CD4-positive, alpha-beta T cell (primary cell): ENCODE data around the gene TENT4A. TPM values are rescaled to one million over a fixed set of nuclear protein-coding genes. Genes with fewer than 3 reads are reported as not detected.

Experiments
- ATAC-seq: fragments of 200-7000 bp; cut with Tn5 transposase; one replicate; pipeline ENCODE4 v1.10.0; 2022; ENCODE audit warnings: mild to moderate bottlenecking; ENCODE audit not compliant: poor library complexity
- CTCF ChIA-PET: fragments of 350-600 bp; sonication (Branson Sonifier 250); formaldehyde crosslinking; loops from one replicate; lab custom pipeline; 2021; ENCODE audit warnings: antibody characterized with exemption, inconsistent platforms; lab: Charles Lee
- POLR2A ChIA-PET: fragments of 350-600 bp; sonication (Branson Sonifier 250); formaldehyde crosslinking; loops from one replicate; lab custom pipeline; 2021; ENCODE audit warnings: antibody characterized with exemption, inconsistent platforms; lab: Charles Lee
- DNase-seq, 14 experiments: peaks; one replicate each; pipeline ENCODE4 v3.0.0-alpha.2; 2013 to 2020; ENCODE audit warnings: mixed read lengths in 2 of 14
- H3K27ac ChIP-seq, 2 donors: one replicate each; pipeline versions ENCODE4 v1.5.1 to v1.7.0; 2013; ENCODE audit warnings: low read length in 2 of 2, low read depth in 1 of 2, mild to moderate bottlenecking in 1 of 2
- H3K27me3 ChIP-seq, 2 experiments: 1 replicate in 1 of 2; 2 replicates in 1 of 2; pipeline versions ENCODE4 v1.6.1 to v1.7.0; 2013; ENCODE audit warnings: low read length in 2 of 2, control low read depth in 1 of 2, mild to moderate bottlenecking in 1 of 2, moderate library complexity in 1 of 2; ENCODE audit not compliant: insufficient read depth in 2 of 2, control insufficient read depth in 1 of 2
- H3K36me3 ChIP-seq: one replicate; pipeline ENCODE4 v1.6.1; 2013; ENCODE audit warnings: low read length, control low read depth; ENCODE audit not compliant: insufficient read depth
- H3K4me1 ChIP-seq: one replicate; pipeline ENCODE4 v1.6.1; 2013; ENCODE audit warnings: low read length, control low read depth; ENCODE audit not compliant: insufficient read depth
- H3K4me3 ChIP-seq: one replicate; pipeline ENCODE4 v1.5.1; 2013; ENCODE audit warnings: mild to moderate bottlenecking, low read length, moderate library complexity
- H3K9me3 ChIP-seq, 2 experiments: 1 replicate in 1 of 2; 2 replicates in 1 of 2; pipeline versions ENCODE4 v1.6.1 to v1.7.0; 2013; ENCODE audit warnings: low read length in 2 of 2, mild to moderate bottlenecking in 2 of 2, control low read depth in 1 of 2, moderate library complexity in 1 of 2; ENCODE audit not compliant: control insufficient read depth in 1 of 2, insufficient read depth in 1 of 2
- H3K27ac Mint-ChIP-seq: one replicate; pipeline ENCODE4 v1.8.0; 2020; ENCODE audit warnings: mixed read lengths
- H3K27me3 Mint-ChIP-seq: one replicate; pipeline ENCODE4 v1.8.0; 2021; ENCODE audit warnings: mixed read lengths
- H3K36me3 Mint-ChIP-seq: one replicate; pipeline ENCODE4 v1.8.0; 2021; ENCODE audit warnings: low read depth, mixed read lengths
- H3K4me1 Mint-ChIP-seq: one replicate; pipeline ENCODE4 v1.8.0; 2021; ENCODE audit warnings: low read depth, mixed read lengths
- H3K4me3 Mint-ChIP-seq: one replicate; pipeline ENCODE4 v1.8.0; 2020; ENCODE audit warnings: mild to moderate bottlenecking, mixed read lengths
- H3K9me3 Mint-ChIP-seq: one replicate; pipeline ENCODE4 v1.8.0; 2020; ENCODE audit warnings: mixed read lengths
- CTCF ChIP-seq: fragments of 200-600 bp; IDR thresholded peaks from one replicate; pipeline ENCODE4 v1.8.0; 2022; ENCODE audit warnings: antibody characterized with exemption, mild to moderate bottlenecking
- intact Hi-C, 2 experiments: fragments of 100-400 bp; cut with DNase I in 1 of 2; cut with micrococcal nuclease in 1 of 2; formaldehyde crosslinking; loops; one replicate each; pipeline versions ENCODE4 v1.15.1 to v1.9.0; 2023 to 2025; cut with DNase I, micrococcal nuclease
- total RNA-seq, 174 experiments: library from RNA in 2 of 174; stranded (reverse) in 2 of 174; gene quantifications; one replicate each; pipeline ENCODE4 v1.2.3 and lab custom pipeline; 2021 to 2026

The TENT4A gene
- total RNA-seq, 2 experiments from 2014 or later = 49.2 to 51.9 TPM

- intact Hi-C loops = no loop called here
- Mint-ChIP-seq H3K4me3 (no peak overlapping the region), H3K4me1 (no peaks in the 10 kb centered on the region), H3K9me3 (no peaks in the 10 kb centered on the region), H3K27me3 (no peaks in the 10 kb centered on the region), H3K36me3 (peaks cover 36% of the 10 kb centered on the region), H3K27ac (no peak overlapping the region)
- H3K27ac ChIP-seq = no peak overlapping the region
- H3K27me3 ChIP-seq = no peaks in the 10 kb centered on the region
- no peaks in the 10 kb centered on the region for H3K9me3 ChIP-seq
- peaks cover 32% of the 10 kb centered on the region for H3K36me3 ChIP-seq
- CTCF ChIA-PET = no interaction called here
- TF ChIP-seq CTCF = no peak
- DNase-seq (no peak), ATAC-seq (no peak)
- POLR2A ChIA-PET = no interaction called here
- H3K4me1 ChIP-seq = no peaks in the 10 kb centered on the region
- H3K4me3 ChIP-seq = no peak overlapping the region
These were observed 46.2 kb downstream of the TENT4A start for GRCh38 chr5:6759401-6759800.

- H3K9me3 Mint-ChIP-seq = no peaks in the 10 kb centered on the region
- no peak overlapping the region for H3K27ac ChIP-seq
- H3K36me3 ChIP-seq = peaks cover 26% of the 10 kb centered on the region
- no peak overlapping the region for H3K4me3 Mint-ChIP-seq
- peaks cover 30% of the 10 kb centered on the region for H3K36me3 Mint-ChIP-seq
- no peaks in the 10 kb centered on the region for H3K27me3 ChIP-seq
- ChIA-PET POLR2A (no interaction called here), CTCF (no interaction called here)
- no peak for ATAC-seq
- no peaks in the 10 kb centered on the region for H3K4me1 Mint-ChIP-seq
- no peaks in the 10 kb centered on the region for H3K9me3 ChIP-seq
- H3K4me1 ChIP-seq = no peaks in the 10 kb centered on the region
- no peaks in the 10 kb centered on the region for H3K27me3 Mint-ChIP-seq
- H3K27ac Mint-ChIP-seq = no peak overlapping the region
- no peak for DNase-seq
- H3K4me3 ChIP-seq = no peak overlapping the region
- no peak for TF ChIP-seq CTCF
- intact Hi-C loops = loop anchor here in 1 of 2 experiments (10.0 kb wide), 1 partner anchor 1095 kb away; the partner anchor contains the start of gene CFAP90
These were observed 46.8 kb downstream of the TENT4A start for GRCh38 chr5:6759983-6760382.

- Histone ChIP-seq H3K9me3 (no peaks in the 10 kb centered on the region), H3K27me3 (no peaks in the 10 kb centered on the region), H3K36me3 (peaks cover 19% of the 10 kb centered on the region), H3K27ac (no peak overlapping the region), H3K4me1 (peaks cover 3% of the 10 kb centered on the region), H3K4me3 (no peak overlapping the region)
- no peaks in the 10 kb centered on the region for H3K9me3 Mint-ChIP-seq
- no peak overlapping the region for H3K27ac Mint-ChIP-seq
- TF ChIP-seq CTCF = no peak
- no peak for DNase-seq
- intact Hi-C loops = loop anchor here in 1 of 2 experiments (10.0 kb wide), 1 partner anchor 1094 kb away; the partner anchor contains the start of gene CFAP90
- H3K27me3 Mint-ChIP-seq = no peaks in the 10 kb centered on the region
- ATAC-seq = no peak
- H3K36me3 Mint-ChIP-seq = peaks cover 23% of the 10 kb centered on the region
- no peaks in the 10 kb centered on the region for H3K4me1 Mint-ChIP-seq
- ChIA-PET POLR2A (no interaction called here), CTCF (no interaction called here)
- H3K4me3 Mint-ChIP-seq = no peak overlapping the region
These were observed 47.5 kb downstream of the TENT4A start for GRCh38 chr5:6760686-6761085.
